Stimulated activated CD4-positive, alpha-beta T cell treated with anti-CD3 and anti-CD28 coated beads, Interleukin-15, amount 100 ng/mL, for 24 hours (primary cell): ENCODE results near the gene SIAH3.
"Not testable (repeated sequence)": the region's sequence is repeated elsewhere in the genome, so short reads cannot be mapped to it uniquely, and the experiment has no call there.

Source experiments
- DNase-seq: peaks from one replicate; pipeline ENCODE4 v3.0.0-alpha.2; 2020

Gene SIAH3

DNA sequence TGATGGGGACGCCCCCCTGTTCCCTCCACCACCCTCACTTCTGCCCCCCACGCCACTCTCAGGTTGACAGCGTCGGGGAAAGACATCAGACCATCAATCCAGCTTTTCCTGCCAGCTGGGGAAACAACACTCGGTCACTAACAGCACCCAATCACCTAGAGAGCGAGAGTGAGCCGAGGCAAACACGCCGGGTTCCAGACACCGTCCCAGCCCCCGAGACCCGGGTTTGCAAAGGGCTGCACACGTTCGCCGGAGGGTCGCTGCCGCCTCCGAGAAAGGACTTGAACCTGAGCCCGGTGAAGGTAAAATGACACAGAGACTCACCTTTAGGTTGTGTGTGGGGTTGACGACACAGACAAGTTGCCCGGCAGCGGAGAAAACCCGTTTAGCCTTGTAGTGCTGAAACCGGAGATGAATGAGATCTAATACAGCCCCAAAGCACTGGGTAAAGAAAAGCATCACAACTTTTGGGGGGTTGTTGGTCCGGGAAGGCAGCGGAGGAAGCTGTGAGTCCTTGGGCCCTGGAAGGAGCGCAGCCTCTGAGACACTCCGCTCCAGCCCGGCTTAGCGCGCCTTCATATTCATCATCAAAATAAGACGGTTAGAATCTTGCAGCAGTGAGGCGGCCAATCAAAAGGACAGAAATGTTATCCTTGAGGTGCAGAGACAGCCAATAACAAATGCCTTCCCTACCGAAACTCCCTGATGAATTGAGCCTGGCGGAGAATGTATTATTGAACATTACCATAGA, at the start of gene SIAH3:
Gene SIAH3 (minus strand): TSS at position 583 of the 751 bp plus-strand sequence. CDS start 124 bp downstream, at position 459.
- peak; percentile 35 for DNase-seq

GRCh38 chr13:45899406-45899805, 47.9 kb upstream of the SIAH3 start:
- no peak for DNase-seq

GRCh38 chr13:45897562-45897961, 46.0 kb upstream of the SIAH3 start:
- DNase-seq: no peak

- DNase-seq: no peak
Observed at GRCh38 chr13:45896285-45896684, 44.7 kb upstream of the SIAH3 start.

DNA sequence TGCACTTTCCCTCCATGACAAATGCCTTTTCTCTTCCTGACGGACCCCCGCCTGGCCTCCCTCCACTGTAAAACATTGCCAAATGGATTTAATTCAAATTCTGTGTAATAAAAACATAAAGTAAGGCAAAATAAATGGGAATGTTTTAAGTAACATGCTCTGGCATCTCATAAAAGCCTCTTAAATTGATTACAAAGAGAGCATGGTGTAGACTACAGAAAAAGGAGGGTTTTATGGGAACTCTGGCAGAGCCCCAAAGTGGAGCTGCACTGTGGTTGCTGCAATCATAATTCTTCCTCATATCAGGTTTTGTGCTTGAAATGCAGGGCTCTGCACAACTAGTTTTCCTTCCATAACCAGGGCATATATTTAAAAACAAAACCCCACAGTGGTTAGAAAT, 44.3 kb upstream of the SIAH3 start:
- DNase-seq: no peak

- no peak for DNase-seq
Observed at GRCh38 chr13:45892513-45892912, 41.0 kb upstream of the SIAH3 start.

DNA sequence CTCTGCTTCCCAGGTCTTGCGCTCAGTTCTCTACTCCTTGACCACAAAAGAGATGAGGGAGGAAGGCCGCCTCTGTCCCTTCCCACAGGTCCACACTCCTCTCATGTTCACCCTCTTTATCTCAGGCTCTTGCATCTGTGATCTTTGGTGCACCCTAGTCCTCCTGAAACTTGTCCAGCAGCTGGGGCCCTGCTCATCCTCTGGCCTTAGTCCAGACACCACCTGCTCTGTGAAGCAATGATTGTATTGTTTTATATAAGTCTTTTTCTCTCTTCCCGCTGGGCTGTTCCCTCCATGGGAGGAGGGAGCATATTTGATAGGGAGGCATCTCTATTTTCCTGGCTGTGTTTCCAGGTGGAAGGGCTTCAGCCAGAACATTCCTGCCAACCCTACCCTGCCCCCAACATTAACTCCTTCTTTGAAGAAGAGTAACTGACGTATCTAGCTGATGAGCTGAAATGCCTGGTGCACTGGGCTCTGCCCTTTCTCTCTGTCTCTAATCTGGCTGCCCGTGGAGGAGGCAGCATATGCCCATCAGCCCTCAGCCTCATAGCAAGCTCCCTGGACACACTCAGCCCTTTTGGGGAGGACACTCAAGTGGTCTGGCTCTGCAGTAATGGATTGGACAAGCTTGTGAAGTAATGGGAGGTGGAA, 38.2 kb upstream of the SIAH3 start:
- DNase-seq: no peak

DNA sequence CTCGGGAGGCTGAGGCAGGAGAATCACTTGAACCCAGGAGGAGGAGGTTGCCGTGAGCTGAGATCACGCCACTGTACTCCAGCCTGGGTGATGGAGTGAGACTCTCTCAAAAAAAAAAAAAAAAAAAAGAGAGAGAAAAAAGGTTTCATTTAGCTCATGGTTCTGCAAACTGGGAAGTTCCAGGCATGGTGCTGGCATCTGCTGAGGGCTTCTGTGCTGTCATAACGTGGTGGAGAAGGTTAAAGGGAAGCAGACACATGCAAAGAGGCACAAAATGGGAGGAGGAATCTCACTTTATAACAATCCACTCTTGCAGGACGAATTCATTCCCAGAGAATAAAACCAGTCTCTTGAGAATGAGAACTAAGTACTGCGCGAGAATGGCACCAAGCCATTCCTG, 34.9 kb upstream of the SIAH3 start:
- DNase-seq: no peak

DNA sequence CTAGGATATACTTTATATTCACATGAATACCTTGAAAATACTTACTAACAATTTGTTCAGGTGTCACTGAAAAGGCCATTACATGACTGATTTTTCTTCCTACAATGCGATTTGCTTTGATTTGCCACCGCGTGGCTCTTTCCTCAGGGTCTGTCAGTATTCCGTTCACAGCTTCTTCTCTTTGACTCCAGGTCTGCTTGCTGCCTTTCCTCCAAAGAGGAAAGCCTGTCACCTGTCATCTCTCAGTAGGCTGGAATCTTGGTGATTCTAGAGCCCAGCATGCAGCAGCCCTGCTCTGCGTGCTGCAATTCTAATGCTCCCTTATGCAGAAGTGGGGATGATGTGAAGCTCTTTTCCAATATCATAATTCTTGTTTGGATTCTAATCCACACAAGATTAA, 33.6 kb upstream of the SIAH3 start:
- no peak for DNase-seq

GRCh38 chr13:45882626-45883025, 31.1 kb upstream of the SIAH3 start:
- no peak for DNase-seq

GRCh38 chr13:45881353-45881752, 29.8 kb upstream of the SIAH3 start:
- DNase-seq: no peak

GRCh38 chr13:45880242-45880641, 28.7 kb upstream of the SIAH3 start:
- no peak for DNase-seq

GRCh38 chr13:45879666-45880065, 28.1 kb upstream of the SIAH3 start:
- no peak for DNase-seq

GRCh38 chr13:45878966-45879365, 27.4 kb upstream of the SIAH3 start:
- DNase-seq: no peak

DNA sequence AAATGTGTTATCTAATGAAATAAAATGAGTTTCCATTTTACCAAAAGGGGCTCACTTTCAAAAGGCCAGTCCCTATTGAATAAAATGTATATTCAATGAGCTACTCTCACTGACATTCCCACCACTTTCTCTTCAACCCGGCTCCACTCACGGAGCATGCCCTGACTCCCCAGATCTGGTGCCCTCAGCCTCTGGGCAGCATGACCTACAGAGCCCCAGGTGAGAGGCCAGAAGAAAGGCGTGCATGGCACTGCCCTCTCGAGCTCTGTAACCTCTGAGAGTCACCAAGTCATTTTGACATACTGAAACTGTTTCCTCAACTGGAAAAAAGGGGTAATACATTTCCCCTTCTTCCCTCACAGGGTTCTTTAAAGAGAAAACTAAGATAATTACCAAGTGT, 25.2 kb upstream of the SIAH3 start:
- DNase-seq: no peak

- DNase-seq: no peak
Observed at GRCh38 chr13:45875951-45876350, 24.4 kb upstream of the SIAH3 start.

DNA sequence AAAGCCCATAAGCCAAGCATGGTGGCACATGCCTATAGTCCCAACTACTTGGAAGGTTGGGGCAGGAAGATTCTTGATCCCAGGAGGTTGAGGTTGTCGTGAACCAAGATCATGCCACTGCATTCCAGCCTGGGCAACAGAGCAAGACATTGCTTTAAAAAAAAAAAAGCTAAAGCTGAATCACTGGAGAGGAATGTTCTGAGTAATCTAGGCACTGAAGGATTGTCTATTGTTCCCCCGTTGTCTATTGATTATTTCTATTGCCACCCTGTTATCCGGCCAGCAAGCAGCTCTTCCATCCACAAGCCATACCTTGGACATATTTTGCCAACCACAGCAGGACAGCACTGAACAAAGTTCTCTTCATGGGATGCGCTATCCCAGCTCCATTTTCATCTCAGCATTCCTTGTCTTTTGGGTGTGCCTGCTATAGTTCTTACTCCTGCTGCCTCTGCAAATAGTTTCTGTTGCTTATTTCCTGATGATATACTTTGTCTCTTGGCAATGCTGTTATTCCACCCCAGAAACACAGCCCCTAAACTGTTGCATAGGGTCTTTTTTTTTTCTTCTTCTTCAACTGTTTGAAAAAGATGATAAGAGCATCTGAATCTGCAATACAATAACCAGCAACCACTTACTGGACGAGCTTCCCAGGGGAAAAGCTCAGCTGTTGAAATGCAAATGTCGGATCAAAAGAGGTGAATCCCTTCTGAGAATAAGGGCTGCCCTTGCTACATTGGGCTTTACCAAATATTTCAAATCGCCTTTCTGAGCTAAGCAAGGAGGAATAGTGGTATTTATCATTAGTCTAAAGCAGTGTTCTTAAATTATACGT, 22.2 kb upstream of the SIAH3 start:
- no peak for DNase-seq

DNA sequence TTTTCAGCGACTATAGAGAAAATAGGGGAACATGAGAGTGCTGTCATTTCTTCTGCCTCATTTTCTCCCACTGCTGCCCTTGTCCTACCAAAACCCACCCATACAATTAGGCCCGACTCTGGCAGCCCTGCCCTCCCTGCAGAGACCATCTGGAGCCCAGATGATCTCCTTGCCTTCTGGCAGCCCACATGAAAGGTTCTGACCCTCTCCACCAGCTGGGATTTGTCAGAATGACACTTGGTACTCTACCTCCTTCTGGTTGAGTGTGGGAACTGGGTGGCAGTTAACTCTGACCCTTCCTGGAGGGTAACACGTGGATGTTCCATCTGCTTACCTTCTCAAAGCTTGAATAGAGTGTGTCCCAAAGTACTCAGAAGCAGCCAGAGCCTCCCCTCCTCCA, 21.0 kb upstream of the SIAH3 start:
- no peak for DNase-seq

DNA sequence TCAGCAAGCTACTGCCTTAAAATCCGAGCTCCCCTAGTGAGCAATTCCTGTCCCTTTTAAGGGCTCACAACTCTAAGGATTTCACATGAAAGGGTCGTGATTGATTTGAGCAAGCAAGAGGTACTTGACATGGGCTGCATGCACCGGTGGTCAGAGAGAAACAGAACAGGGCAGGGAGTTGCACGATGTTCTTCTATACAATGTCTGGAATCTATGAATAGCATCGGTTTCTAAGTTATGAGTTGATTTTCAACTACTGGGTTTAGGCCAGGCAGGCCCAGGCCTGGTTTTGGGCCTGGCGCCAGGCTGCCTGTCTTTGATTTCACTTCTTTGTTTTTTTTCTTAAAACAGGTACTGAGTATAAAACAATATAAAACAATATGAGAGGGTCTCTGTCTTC, 19.6 kb upstream of the SIAH3 start:
- not testable (repeated sequence) for DNase-seq

- DNase-seq: no peak
Observed at GRCh38 chr13:45870232-45870631, 18.7 kb upstream of the SIAH3 start.

DNA sequence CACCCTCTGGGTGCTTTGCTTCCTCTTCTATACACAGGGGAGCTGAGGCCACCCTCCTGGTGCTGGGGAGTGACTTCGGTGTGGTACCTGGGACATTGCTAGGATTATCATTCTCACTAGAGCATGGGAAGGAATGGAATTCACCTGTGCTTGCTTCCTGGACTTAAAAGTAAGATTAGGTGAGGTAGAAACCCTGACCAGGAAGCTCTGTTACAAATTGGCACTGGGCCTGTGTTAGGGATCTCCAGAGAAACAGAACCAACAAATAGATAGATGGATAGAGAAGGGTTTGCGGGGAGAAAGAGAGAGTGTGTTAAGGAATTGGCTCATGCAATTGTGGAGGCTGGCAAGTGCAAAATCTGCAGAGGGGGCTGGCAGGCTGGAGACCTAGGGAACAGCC, 13.9 kb upstream of the SIAH3 start:
- no peak for DNase-seq

DNA sequence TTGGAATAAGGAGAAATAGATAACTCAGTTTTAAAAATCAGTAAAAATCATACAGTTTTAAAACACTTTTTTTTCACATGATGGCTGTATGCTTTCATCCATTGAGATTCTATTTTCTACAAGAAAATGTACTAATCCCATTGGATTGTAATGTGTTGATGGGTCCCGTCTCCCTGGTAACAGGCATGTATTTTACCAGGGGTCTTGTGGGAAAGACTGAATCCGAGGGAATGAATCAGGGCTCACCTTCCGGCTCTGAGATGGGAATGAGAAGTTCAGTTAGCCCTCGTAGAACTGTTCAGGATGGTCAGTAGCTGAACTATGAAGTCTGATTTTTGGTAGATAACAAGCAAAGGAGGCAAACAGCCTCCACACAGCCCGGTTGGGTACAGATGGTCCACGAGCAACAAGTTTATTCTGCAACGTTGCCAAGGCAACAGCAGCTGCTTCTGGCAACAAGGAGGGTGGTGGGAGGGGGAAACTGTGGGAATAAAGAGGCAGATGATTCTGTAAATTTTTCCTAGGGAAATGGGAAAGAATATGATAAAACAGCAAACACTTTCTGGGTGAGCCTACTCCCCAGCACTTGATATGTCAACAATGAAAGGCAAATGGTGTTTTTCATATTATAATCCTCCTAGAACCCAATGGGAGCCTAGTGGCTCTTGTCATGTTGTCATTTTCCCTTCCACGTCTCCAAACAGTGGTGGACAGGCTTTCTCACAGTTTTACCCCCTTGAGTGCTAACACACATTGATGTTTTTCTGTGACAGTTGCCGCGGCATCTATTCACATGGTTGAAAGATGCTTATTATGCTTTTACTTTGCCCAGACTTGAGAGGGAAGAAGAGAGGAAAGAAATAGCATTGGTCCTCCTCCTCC, 12.4 kb upstream of the SIAH3 start:
- no peak for DNase-seq

GRCh38 chr13:45861322-45861721, 9.8 kb upstream of the SIAH3 start:
- no peak for DNase-seq
